Natural killer cell (primary cell): ENCODE measurements around the gene ABCG1. TPM values are rescaled to one million over a fixed set of nuclear protein-coding genes. Genes with fewer than 3 reads are reported as not detected.

Experiments
- ATAC-seq, 3 donors: fragments of 150-1000 bp in 2 of 3; fragments of 200-7000 bp in 1 of 3; cut with Tn5 transposase; 1 replicate in 1 of 3; 2 replicates in 2 of 3; pipeline ENCODE4 v1.10.0; 2021; ENCODE audit warnings: mild to moderate bottlenecking in 2 of 3, moderate library complexity in 2 of 3
- DNase-seq, 2 donors: peaks; one replicate each; pipeline versions ENCODE4 v3.0.0 to v3.0.0-alpha.2; 2013 to 2021; ENCODE audit warnings: mixed read lengths in 1 of 2
- H3K27ac ChIP-seq: one replicate; pipeline ENCODE4 v1.5.1; 2013; ENCODE audit warnings: mild to moderate bottlenecking, low read length
- H3K27me3 ChIP-seq: one replicate; pipeline ENCODE4 v1.6.1; 2013; ENCODE audit warnings: low read length; ENCODE audit not compliant: control insufficient read depth, insufficient read depth
- H3K36me3 ChIP-seq: one replicate; pipeline ENCODE4 v1.6.1; 2013; ENCODE audit warnings: low read length; ENCODE audit not compliant: control insufficient read depth, insufficient read depth
- H3K4me1 ChIP-seq: one replicate; pipeline ENCODE4 v1.6.1; 2013; ENCODE audit warnings: low read length; ENCODE audit not compliant: control insufficient read depth, insufficient read depth
- H3K4me3 ChIP-seq: one replicate; pipeline ENCODE4 v1.5.1; 2013; ENCODE audit warnings: low read length
- H3K9me3 ChIP-seq: one replicate; pipeline ENCODE4 v1.6.1; 2013; ENCODE audit warnings: low read length; ENCODE audit not compliant: control insufficient read depth, insufficient read depth
- H3K27ac Mint-ChIP-seq, 2 donors: one replicate each; pipeline ENCODE4 v1.8.0; 2022; ENCODE audit warnings: mild to moderate bottlenecking in 2 of 2, mixed read lengths in 2 of 2, moderate library complexity in 1 of 2
- H3K27me3 Mint-ChIP-seq, 2 donors: one replicate each; pipeline ENCODE4 v1.8.0; 2022; ENCODE audit warnings: low read depth in 2 of 2, mixed read lengths in 2 of 2
- H3K36me3 Mint-ChIP-seq: one replicate; pipeline ENCODE4 v1.8.0; 2022; ENCODE audit warnings: mixed read lengths
- H3K4me1 Mint-ChIP-seq, 2 donors: one replicate each; pipeline ENCODE4 v1.8.0; 2022; ENCODE audit warnings: mixed read lengths in 2 of 2
- H3K4me3 Mint-ChIP-seq: one replicate; pipeline ENCODE4 v1.8.0; 2022; ENCODE audit warnings: mild to moderate bottlenecking, moderate library complexity, mixed read lengths
- H3K9me3 Mint-ChIP-seq, 2 donors: one replicate each; pipeline ENCODE4 v1.8.0; 2022; ENCODE audit warnings: mixed read lengths in 2 of 2
- CTCF ChIP-seq: fragments of 200-600 bp; IDR thresholded peaks from one replicate; pipeline ENCODE4 v1.8.0; 2022; ENCODE audit warnings: antibody characterized with exemption
- WGBS: methylation state at CpG from one replicate; pipeline ENCODE4 v1.1.7; 2013; ENCODE audit warnings: missing lambda C conversion rate; ENCODE audit not compliant: insufficient coverage; 5-methylcytosine and 5-hydroxymethylcytosine counted together
- intact Hi-C: fragments of 100-400 bp; cut with micrococcal nuclease; formaldehyde crosslinking; loops from one replicate; pipeline ENCODE4 v1.14.2; 2022
- total RNA-seq, 4 donors: library from RNA; stranded (reverse); fragments of 120-200 nt in 1 of 4; gene quantifications; one replicate each; pipeline versions ENCODE4 v1.2.3 to v1.2.4, GENCODE V29; 2013 to 2022

Gene ABCG1
- total RNA-seq, 3 donors from 2014 or later (not counting 1 experiment from before 2014, with no cell fraction given), result 10.4 to 14.7 (median 13.8) TPM

- TF ChIP-seq CTCF, result no peak
- H3K36me3 ChIP-seq, result no peaks in the 10 kb centered on the region
- no peak for DNase-seq
- H3K27me3 ChIP-seq, result peaks cover 6% of the 10 kb centered on the region
- H3K4me3 ChIP-seq, result no peak overlapping the region
- H3K9me3 ChIP-seq, result no peaks in the 10 kb centered on the region
- WGBS, result 90% methylated on average over 24 of the region's 24 CpGs
- intact Hi-C loops, result no loop called here
- Mint-ChIP-seq H3K4me1 (peaks cover 6 to 8% of the 10 kb centered on the region in 2 donors), H3K27me3 (peaks cover 13 to 40% of the 10 kb centered on the region in 2 donors), H3K4me3 (no peak overlapping the region), H3K9me3 (no peaks in the 10 kb centered on the region), H3K27ac (no peak overlapping the region), H3K36me3 (no peaks in the 10 kb centered on the region)
- no peak for ATAC-seq
- H3K4me1 ChIP-seq, result peaks cover 8% of the 10 kb centered on the region
- no peak overlapping the region for H3K27ac ChIP-seq
These were observed 121.5 kb downstream of the ABCG1 start for GRCh38 chr21:42340187-42341050.

GRCh38 chr21:42341776-42342542 is 123.0 kb downstream of the ABCG1 start:
- Histone ChIP-seq H3K27me3 (peaks cover 5% of the 10 kb centered on the region), H3K9me3 (no peaks in the 10 kb centered on the region), H3K4me1 (peaks cover 8% of the 10 kb centered on the region), H3K27ac (no peak overlapping the region), H3K36me3 (no peaks in the 10 kb centered on the region), H3K4me3 (no peak overlapping the region)
- peaks cover 9 to 25% of the 10 kb centered on the region in 2 donors for H3K27me3 Mint-ChIP-seq
- DNase-seq, result no peak
- WGBS, result 93% methylated on average over 14 of the region's 15 CpGs
- no peaks in the 10 kb centered on the region for H3K36me3 Mint-ChIP-seq
- H3K4me3 Mint-ChIP-seq, result no peak overlapping the region
- no peak for TF ChIP-seq CTCF
- H3K4me1 Mint-ChIP-seq, result peaks cover 6 to 8% of the 10 kb centered on the region in 2 donors
- intact Hi-C loops, result no loop called here
- ATAC-seq, result no peak
- no peak overlapping the region for H3K27ac Mint-ChIP-seq
- H3K9me3 Mint-ChIP-seq, result no peaks in the 10 kb centered on the region

- Histone ChIP-seq H3K27ac (no peak overlapping the region), H3K36me3 (no peaks in the 10 kb centered on the region), H3K4me1 (peaks cover 3% of the 10 kb centered on the region), H3K9me3 (no peaks in the 10 kb centered on the region), H3K27me3 (no peaks in the 10 kb centered on the region), H3K4me3 (no peak overlapping the region)
- DNase-seq, result no peak
- 87% methylated on average over 10 of the region's 10 CpGs for WGBS
- Mint-ChIP-seq H3K27me3 (peaks cover 0 to 17% of the 10 kb centered on the region in 2 donors), H3K4me3 (no peak overlapping the region), H3K9me3 (no peaks in the 10 kb centered on the region), H3K36me3 (no peaks in the 10 kb centered on the region), H3K27ac (no peak overlapping the region), H3K4me1 (peaks cover 0 to under 1% of the 10 kb centered on the region in 2 donors)
- no peak for ATAC-seq
- intact Hi-C loops, result no loop called here
- TF ChIP-seq CTCF, result no peak
These were observed 124.2 kb downstream of the ABCG1 start for GRCh38 chr21:42343101-42343500.
